HUES6 (cell line): ENCODE measurements around the gene TMEM121B.

Experiments
- H3K27ac ChIP-seq: 2 replicates; pipeline ENCODE4 v1.7.0; 2013; ENCODE audit warnings: low read depth, mild to moderate bottlenecking, low read length, inconsistent platforms
- H3K27me3 ChIP-seq: 2 replicates; pipeline ENCODE4 v1.6.1; 2013; ENCODE audit warnings: low read length; ENCODE audit not compliant: control insufficient read depth, insufficient read depth
- H3K36me3 ChIP-seq: 2 replicates; pipeline ENCODE4 v1.6.1; 2013; ENCODE audit warnings: low read length; ENCODE audit not compliant: control insufficient read depth, insufficient read depth
- H3K4me1 ChIP-seq: 2 replicates; pipeline ENCODE4 v1.6.1; 2013; ENCODE audit warnings: low read length; ENCODE audit not compliant: control insufficient read depth, insufficient read depth
- H3K4me3 ChIP-seq: 2 replicates; pipeline ENCODE4 v1.5.1; 2013; ENCODE audit warnings: low read depth, low read length
- H3K9ac ChIP-seq: one replicate; pipeline ENCODE4 v1.6.1; 2013; ENCODE audit warnings: mild to moderate bottlenecking, low read length
- H3K9me3 ChIP-seq: 2 replicates; pipeline ENCODE4 v1.6.1; 2013; ENCODE audit warnings: low read depth, low read length; ENCODE audit not compliant: control insufficient read depth, insufficient read depth

TMEM121B gene

GRCh38 chr22:17101475-17102296 is 19.5 kb downstream of the TMEM121B start:
- Histone ChIP-seq H3K36me3 (peaks cover 56% of the 10 kb centered on the region), H3K27me3 (no peaks in the 10 kb centered on the region), H3K4me1 (no peaks in the 10 kb centered on the region), H3K9ac (no peak overlapping the region), H3K4me3 (no peak overlapping the region), H3K9me3 (no peaks in the 10 kb centered on the region), H3K27ac (no peak overlapping the region)

GRCh38 chr22:17100621-17101020 is 20.5 kb downstream of the TMEM121B start:
- H3K27me3 ChIP-seq: no peaks in the 10 kb centered on the region
- H3K27ac ChIP-seq: no peak overlapping the region
- H3K4me3 ChIP-seq: no peak overlapping the region
- no peaks in the 10 kb centered on the region for H3K4me1 ChIP-seq
- no peak overlapping the region for H3K9ac ChIP-seq
- H3K9me3 ChIP-seq: no peaks in the 10 kb centered on the region
- peaks cover 48% of the 10 kb centered on the region for H3K36me3 ChIP-seq

DNA sequence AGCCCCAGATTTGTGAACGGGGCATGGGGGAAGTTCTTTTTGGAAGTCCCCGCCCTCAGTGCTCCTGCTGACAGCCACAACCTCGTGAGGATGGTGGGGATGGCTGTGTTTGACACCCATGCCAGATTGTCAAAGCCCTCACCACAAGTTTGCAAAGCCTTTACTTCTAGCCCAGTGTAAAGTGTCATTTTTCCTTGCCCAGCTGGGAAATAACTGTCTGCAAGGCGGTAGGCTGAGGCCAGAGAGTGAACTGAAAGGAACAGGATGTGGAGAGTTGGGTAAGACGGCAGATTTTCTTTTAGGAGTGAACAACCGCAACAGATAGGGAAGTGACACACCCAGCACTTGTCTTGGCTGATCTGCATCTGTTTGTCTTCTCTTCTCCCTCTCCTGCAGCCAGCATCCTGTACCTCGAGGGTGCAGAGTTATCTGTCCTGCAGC is 22.8 kb downstream of the TMEM121B start:
- H3K9ac ChIP-seq: no peak overlapping the region
- H3K4me3 ChIP-seq: no peak overlapping the region
- no peaks in the 10 kb centered on the region for H3K4me1 ChIP-seq
- H3K27ac ChIP-seq: no peak overlapping the region
- H3K36me3 ChIP-seq: peaks cover 35% of the 10 kb centered on the region
- no peaks in the 10 kb centered on the region for H3K9me3 ChIP-seq
- no peaks in the 10 kb centered on the region for H3K27me3 ChIP-seq

DNA sequence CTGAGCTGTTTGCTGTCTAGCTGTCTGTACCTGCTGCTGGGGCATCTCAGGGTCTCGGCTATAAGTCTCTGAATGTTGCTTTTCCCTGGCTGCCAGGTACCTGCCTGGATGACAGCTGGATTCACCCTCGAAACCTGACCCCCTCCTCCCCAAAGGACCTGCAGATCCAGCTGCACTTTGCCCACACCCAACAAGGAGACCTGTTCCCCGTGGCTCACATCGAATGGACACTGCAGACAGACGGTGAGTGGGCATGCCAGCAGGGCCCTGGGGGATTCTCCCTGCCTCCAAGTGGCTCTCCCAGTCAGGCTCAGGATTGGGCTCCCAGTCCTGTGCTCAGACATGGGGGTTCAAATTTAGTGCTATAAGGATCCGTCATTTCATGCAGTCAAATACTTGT is 23.5 kb downstream of the TMEM121B start:
- H3K27ac ChIP-seq: no peak overlapping the region
- H3K27me3 ChIP-seq: no peaks in the 10 kb centered on the region
- H3K4me3 ChIP-seq: no peak overlapping the region
- H3K36me3 ChIP-seq: peaks cover 33% of the 10 kb centered on the region
- no peak overlapping the region for H3K9ac ChIP-seq
- H3K4me1 ChIP-seq: no peaks in the 10 kb centered on the region
- no peaks in the 10 kb centered on the region for H3K9me3 ChIP-seq

GRCh38 chr22:17097062-17097461 is 24.1 kb downstream of the TMEM121B start:
- H3K4me3 ChIP-seq: no peak overlapping the region
- peaks cover 30% of the 10 kb centered on the region for H3K36me3 ChIP-seq
- no peaks in the 10 kb centered on the region for H3K9me3 ChIP-seq
- no peaks in the 10 kb centered on the region for H3K4me1 ChIP-seq
- no peaks in the 10 kb centered on the region for H3K27me3 ChIP-seq
- H3K9ac ChIP-seq: no peak overlapping the region
- H3K27ac ChIP-seq: no peak overlapping the region

DNA sequence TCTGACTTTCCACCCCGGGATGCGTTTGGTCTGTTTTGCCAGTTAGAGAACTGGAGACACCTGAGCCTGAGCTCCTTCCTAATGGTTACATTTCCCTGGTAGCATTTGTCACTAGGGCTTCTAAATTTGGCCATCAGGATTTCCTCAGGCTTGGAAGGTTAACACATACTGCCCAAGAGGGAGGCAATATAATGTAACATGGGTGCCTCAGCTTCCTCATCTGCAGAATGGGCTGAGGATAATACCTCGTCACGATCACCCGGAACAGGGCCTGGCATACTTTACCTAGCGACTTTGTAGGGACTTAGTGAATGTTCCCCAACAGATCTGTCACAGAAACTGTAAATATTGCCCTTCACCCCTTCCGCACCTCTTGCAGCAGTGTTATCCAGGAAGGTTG is 25.1 kb downstream of the TMEM121B start:
- H3K9ac ChIP-seq: no peak overlapping the region

DNA sequence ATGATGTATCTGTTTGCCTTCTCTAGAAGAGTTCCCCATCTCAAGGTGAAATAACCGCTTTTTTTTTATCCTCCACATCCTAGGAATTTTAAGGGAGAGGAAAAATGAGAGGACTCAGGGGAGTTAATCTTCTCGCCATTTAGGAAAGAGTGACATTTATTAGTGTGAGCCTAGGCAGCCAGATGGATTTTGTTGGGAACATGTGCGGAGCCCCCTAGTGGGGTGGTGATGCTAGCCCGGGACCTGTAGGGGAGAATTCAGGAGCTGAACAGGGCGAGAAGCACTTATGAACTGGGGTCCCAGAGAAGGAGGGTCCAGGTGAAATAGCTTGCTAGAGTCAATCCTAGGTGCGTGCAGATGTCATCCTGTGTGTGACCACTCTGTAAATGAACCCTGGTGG is 25.6 kb downstream of the TMEM121B start:
- Histone ChIP-seq H3K27me3 (no peaks in the 10 kb centered on the region), H3K36me3 (peaks cover 18% of the 10 kb centered on the region), H3K27ac (no peak overlapping the region), H3K9ac (no peak overlapping the region), H3K4me1 (no peaks in the 10 kb centered on the region), H3K9me3 (no peaks in the 10 kb centered on the region), H3K4me3 (no peak overlapping the region)

More for the DNA sequence above, 25.1 kb downstream of the TMEM121B start:
- Histone ChIP-seq H3K4me3 (no peak overlapping the region), H3K9me3 (no peaks in the 10 kb centered on the region), H3K27me3 (no peaks in the 10 kb centered on the region), H3K4me1 (no peaks in the 10 kb centered on the region), H3K36me3 (peaks cover 21% of the 10 kb centered on the region), H3K27ac (no peak overlapping the region)

GRCh38 chr22:17093081-17093480 is 28.1 kb downstream of the TMEM121B start:
- no peak overlapping the region for H3K9ac ChIP-seq
- no peaks in the 10 kb centered on the region for H3K36me3 ChIP-seq
- H3K4me1 ChIP-seq: no peaks in the 10 kb centered on the region
- H3K27ac ChIP-seq: no peak overlapping the region
- no peaks in the 10 kb centered on the region for H3K27me3 ChIP-seq
- H3K4me3 ChIP-seq: no peak overlapping the region
- no peaks in the 10 kb centered on the region for H3K9me3 ChIP-seq

DNA sequence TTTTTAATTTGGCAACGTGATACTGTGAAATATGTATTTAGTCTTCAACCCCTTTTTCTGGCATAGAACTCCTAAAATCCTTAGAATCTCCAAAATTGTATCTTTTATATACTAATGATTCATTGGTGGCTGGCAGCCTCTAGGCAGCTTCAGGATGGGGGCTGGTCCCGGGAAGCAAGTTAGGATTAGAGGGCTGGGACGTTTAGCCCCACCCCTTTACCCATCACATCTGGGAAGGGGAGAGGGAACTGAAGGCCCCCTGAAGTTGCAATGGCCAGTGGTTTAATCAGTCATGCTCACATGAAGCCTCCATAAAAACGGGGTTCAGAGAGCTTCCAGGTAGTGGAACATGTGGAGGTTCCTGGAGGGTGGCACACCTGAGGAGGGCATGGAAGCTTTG is 29.3 kb downstream of the TMEM121B start:
- Histone ChIP-seq H3K36me3 (no peaks in the 10 kb centered on the region), H3K27me3 (peaks cover under 1% of the 10 kb centered on the region; the same call in 1 of the 2 replicates), H3K9ac (no peak overlapping the region), H3K4me1 (no peaks in the 10 kb centered on the region), H3K27ac (no peak overlapping the region), H3K4me3 (no peak overlapping the region), H3K9me3 (no peaks in the 10 kb centered on the region)

- Histone ChIP-seq H3K27ac (no peak overlapping the region), H3K9ac (no peak overlapping the region), H3K4me1 (0 out of 2 replicates have a peak, but pooled peaks cover 1% of the 10 kb centered on the region), H3K27me3 (peaks cover 14% of the 10 kb centered on the region), H3K9me3 (no peaks in the 10 kb centered on the region), H3K36me3 (no peaks in the 10 kb centered on the region), H3K4me3 (no peak overlapping the region)
Measured at GRCh38 chr22:17090550-17090949, 30.6 kb downstream of the TMEM121B start.

DNA sequence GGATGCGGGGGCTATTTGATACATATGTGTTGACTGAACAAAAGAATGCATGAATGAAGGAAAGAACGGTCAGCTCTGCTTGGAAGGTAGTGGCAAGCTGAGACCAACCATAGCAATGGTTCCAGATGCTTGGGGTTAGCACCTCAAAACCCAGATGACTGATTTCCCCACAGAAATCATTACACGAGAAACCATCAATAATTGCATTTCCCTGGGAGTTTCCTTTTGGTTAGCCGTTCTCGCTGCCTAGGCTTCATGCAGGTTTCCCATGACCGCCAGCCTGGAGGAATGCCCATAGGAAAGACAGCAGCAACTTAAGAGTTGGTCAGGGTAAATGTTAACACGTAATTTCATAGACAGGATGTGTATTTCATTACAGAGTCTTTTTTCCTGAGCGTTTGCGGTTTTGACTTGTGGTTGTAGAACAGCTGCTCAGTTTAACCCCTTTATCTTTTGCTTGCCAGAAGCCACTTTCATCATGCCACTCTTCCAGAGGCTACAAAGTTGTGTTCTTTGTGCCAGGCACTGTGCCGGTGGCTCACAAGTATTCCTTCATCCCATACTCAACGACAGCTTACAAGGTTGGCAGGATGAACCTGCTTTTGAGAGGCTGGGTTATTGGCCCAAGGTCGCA is 33.5 kb downstream of the TMEM121B start:
- H3K27ac ChIP-seq: no peak overlapping the region
- H3K27me3 ChIP-seq: peaks cover 25% of the 10 kb centered on the region
- no peaks in the 10 kb centered on the region for H3K36me3 ChIP-seq
- H3K4me1 ChIP-seq: 0 out of 2 replicates have a peak, but pooled peaks cover 2% of the 10 kb centered on the region
- no peak overlapping the region for H3K4me3 ChIP-seq
- no peaks in the 10 kb centered on the region for H3K9me3 ChIP-seq
- H3K9ac ChIP-seq: no peak overlapping the region
